ENCODE data around the gene VSIG1. TPM values are rescaled to one million over a fixed set of nuclear protein-coding genes. Genes with fewer than 3 reads are reported as not detected.

VSIG1 gene
- total and polyA plus RNA-seq, 2 of the 4 experiments (the other 2 are of a cell fraction) = not detected

- Histone ChIP-seq H3K9me3 (ENCODE audit: control insufficient read depth, insufficient read depth, low read length) (no peaks in the 10 kb centered on the region), H2AK9ac (replicated peaks; ENCODE audit: low read depth, low read length, poor library complexity) (no peak overlapping the region), H3K4ac (ENCODE audit: low read depth, low read length) (no peak overlapping the region), H3K4me1 (ENCODE audit: control insufficient read depth, insufficient read depth, low read length) (no peaks in the 10 kb centered on the region), H3K79me1 (ENCODE audit: low read depth in 1 of 2, low read length in 2 of 2) (no peaks in the 10 kb centered on the region), H3K27ac (ENCODE audit: insufficient read depth, low read length) (no peak overlapping the region), H2BK5ac (ENCODE audit: low read depth, low read length, poor library complexity, severe bottlenecking) (no peak overlapping the region), H4K8ac (ENCODE audit: low read depth in 2 of 2, low read length in 2 of 2) (no peak overlapping the region), H4K91ac (ENCODE audit: insufficient read depth, low read depth, low read length) (no peak overlapping the region), H2BK15ac (ENCODE audit: low read depth, low read length) (no peak overlapping the region), H3K36me3 (ENCODE audit: control insufficient read depth, insufficient read depth, low read length) (no peaks in the 10 kb centered on the region), H3K9ac (ENCODE audit: low read depth, low read length) (no peak overlapping the region), H3K4me2 (ENCODE audit: low read depth, low read length) (no peak overlapping the region), H2BK20ac (ENCODE audit: low read depth, low read length) (no peak overlapping the region), H3K27me3 (ENCODE audit: control insufficient read depth, insufficient read depth, low read length) (peaks cover 36% of the 10 kb centered on the region), H4K5ac (ENCODE audit: low read depth, low read length) (no peak overlapping the region), H3K14ac (replicated peaks; ENCODE audit: low read depth, low read length) (no peak overlapping the region), H3K23ac (ENCODE audit: low read depth, low read length) (no peak overlapping the region), H2BK120ac (ENCODE audit: low read depth, low read length) (no peak overlapping the region), H2AK5ac (ENCODE audit: low read depth, low read length) (no peak overlapping the region), H4K20me1 (ENCODE audit: insufficient read depth, low read length) (no peaks in the 10 kb centered on the region), H3K4me3 (ENCODE audit: insufficient read depth, low read depth, low read length) (no peak overlapping the region), H3K9me1 (ENCODE audit: insufficient read depth, low read length) (no peaks in the 10 kb centered on the region), H3K18ac (ENCODE audit: low read depth, low read length) (no peak overlapping the region), H3K56ac (ENCODE audit: extremely low read depth, insufficient read depth, low read length) (no peak overlapping the region), H2AFZ (replicated peaks; ENCODE audit: low read length, poor library complexity) (no peak overlapping the region)
- WGBS, 2 experiments (ENCODE audit: extremely low coverage in 2 of 2, insufficient read length in 1 of 2) = no CpG with 5 or more reads among the region's 1 CpG
- intact Hi-C loops (cut with micrococcal nuclease) (no loop called here), dilution Hi-C loops (cut with HindIII; ENCODE audit: low sequenced_read_pairs, unreplicated experiment) (no loop called here), in situ Hi-C loops (cut with MboI; ENCODE audit: low sequenced_read_pairs) (no loop called here)
- no peak for TF ChIP-seq USF2 (IDR thresholded peaks at IDR 0.05; ENCODE audit: low read depth, low read length)
- TF ChIP-seq CTCF (conservative IDR thresholded peaks at IDR 0.05; ENCODE audit: low read depth, low read length) = no peak
- TF ChIP-seq RCOR1 (IDR thresholded peaks at IDR 0.05; ENCODE audit: insufficient replicate concordance, low read length) = no peak
- TF ChIP-seq NFE2L2 (IDR thresholded peaks at IDR 0.05; ENCODE audit: low read depth, low read length) = no peak
- no peak for TF ChIP-seq POLR2A (IDR thresholded peaks at IDR 0.05; ENCODE audit: low read depth, low read length)
- TF ChIP-seq ELK1 (IDR thresholded peaks at IDR 0.05; ENCODE audit: borderline replicate concordance, low read depth, low read length) = no peak
- CTCF ChIA-PET = no interaction called here
- BruUV-seq (replicated peaks) = no TSS peak
- no peak for DNase-seq
- ATAC-seq (ENCODE audit: low read depth) = no peak
- POLR2A ChIA-PET (ENCODE audit: unreplicated experiment) = no interaction called here
Measured at GRCh38 chrX:108059801-108060200, 14.9 kb downstream of the VSIG1 start.

Measured in IMR-90 (cell line).